H9 (cell line): ENCODE measurements around the gene RGN. TPM values are rescaled to one million over a fixed set of nuclear protein-coding genes. Genes with fewer than 3 reads are reported as not detected.

ENCODE experiments used
- DNase-seq: peaks from one replicate; pipeline ENCODE4 v3.0.0-alpha.2; 2017
- H2AFZ ChIP-seq: one replicate; pipeline ENCODE4 v1.6.1; 2013; ENCODE audit warnings: mild to moderate bottlenecking, low read length, control low read depth, moderate library complexity
- H2AK5ac ChIP-seq: 2 replicates; pipeline ENCODE4 v1.6.1; 2013; ENCODE audit warnings: low read length, control low read depth, mixed read lengths; ENCODE audit not compliant: insufficient read length
- H2BK120ac ChIP-seq: one replicate; pipeline ENCODE4 v1.6.1; 2013; ENCODE audit warnings: low read depth, mild to moderate bottlenecking, low read length, control low read depth, inconsistent platforms; ENCODE audit not compliant: poor library complexity, severe bottlenecking
- H2BK12ac ChIP-seq: 2 replicates; pipeline ENCODE4 v1.6.1; 2013; ENCODE audit warnings: low read length, control low read depth, mixed read lengths, low read depth; ENCODE audit not compliant: insufficient read length
- H2BK15ac ChIP-seq: 2 replicates; pipeline ENCODE4 v1.6.1; 2013; ENCODE audit warnings: low read depth, low read length, control low read depth
- H2BK20ac ChIP-seq: one replicate; pipeline ENCODE4 v1.6.1; 2013; ENCODE audit warnings: low read depth, mild to moderate bottlenecking, low read length, control low read depth, inconsistent platforms; ENCODE audit not compliant: poor library complexity, severe bottlenecking
- H2BK5ac ChIP-seq: 2 replicates; pipeline ENCODE4 v1.6.1; 2013; ENCODE audit warnings: low read length, control low read depth, mixed read lengths; ENCODE audit not compliant: insufficient read length
- H3K14ac ChIP-seq: 2 replicates; pipeline ENCODE4 v1.6.1; 2013; ENCODE audit warnings: low read length, control low read depth; ENCODE audit not compliant: insufficient read depth
- H3K18ac ChIP-seq: 2 replicates; pipeline ENCODE4 v1.6.1; 2013; ENCODE audit warnings: low read depth, mild to moderate bottlenecking, mixed read lengths, low read length, control low read depth; ENCODE audit not compliant: insufficient read length
- H3K23ac ChIP-seq: 2 replicates; pipeline ENCODE4 v1.6.1; 2013; ENCODE audit warnings: low read length, control low read depth, mixed read lengths, low read depth; ENCODE audit not compliant: insufficient read length
- H3K23me2 ChIP-seq: 2 replicates; pipeline ENCODE4 v1.6.1; 2013; ENCODE audit warnings: low read depth, mild to moderate bottlenecking, mixed read lengths, low read length, control low read depth; ENCODE audit not compliant: insufficient read length, poor library complexity, severe bottlenecking
- H3K27ac ChIP-seq: 2 replicates; pipeline ENCODE4 v1.5.1; 2013; ENCODE audit warnings: low read length, control low read depth, mixed read lengths, low read depth; ENCODE audit not compliant: insufficient read length
- H3K27me3 ChIP-seq: 2 replicates; pipeline ENCODE4 v1.6.1; 2013; ENCODE audit warnings: low read length, control low read depth, inconsistent platforms; ENCODE audit not compliant: insufficient read depth
- H3K4ac ChIP-seq: 2 replicates; pipeline ENCODE4 v1.6.1; 2013; ENCODE audit warnings: low read depth, mild to moderate bottlenecking, control low read depth, inconsistent platforms, low read length, moderate library complexity
- H3K4me1 ChIP-seq: 2 replicates; pipeline ENCODE4 v1.6.1; 2013; ENCODE audit warnings: low read length, control low read depth, inconsistent platforms; ENCODE audit not compliant: insufficient read depth
- H3K4me2 ChIP-seq: 2 replicates; pipeline ENCODE4 v1.6.1; 2013; ENCODE audit warnings: low read length, control low read depth, mixed read lengths; ENCODE audit not compliant: insufficient read length, insufficient read depth
- H3K56ac ChIP-seq: 2 replicates; pipeline ENCODE4 v1.6.1; 2013; ENCODE audit warnings: low read depth, mild to moderate bottlenecking, mixed read lengths, low read length, control low read depth; ENCODE audit not compliant: insufficient read length
- H3K79me1 ChIP-seq: 2 replicates; pipeline ENCODE4 v1.6.1; 2013; ENCODE audit warnings: low read depth, mild to moderate bottlenecking, moderate library complexity, low read length, control low read depth, inconsistent platforms; ENCODE audit not compliant: insufficient read depth, poor library complexity, severe bottlenecking
- H3K79me2 ChIP-seq: 2 replicates; pipeline ENCODE4 v1.6.1; 2013; ENCODE audit warnings: low read length, control low read depth, inconsistent platforms; ENCODE audit not compliant: insufficient read depth
- H3K9ac ChIP-seq: 2 replicates; pipeline ENCODE4 v1.6.1; 2013; ENCODE audit warnings: low read length, control low read depth, mixed read lengths; ENCODE audit not compliant: insufficient read length; ENCODE audit errors: extremely low read depth
- H3K9me3 ChIP-seq: one replicate; pipeline ENCODE4 v1.6.1; 2013; ENCODE audit warnings: low read depth, low read length, inconsistent platforms; ENCODE audit not compliant: control insufficient read depth
- H3T11ph ChIP-seq: one replicate; pipeline ENCODE4 v1.6.1; 2013; ENCODE audit warnings: mild to moderate bottlenecking, low read length, control low read depth, inconsistent platforms
- H4K20me1 ChIP-seq: one replicate; pipeline ENCODE4 v1.6.1; 2013; ENCODE audit not compliant: control insufficient read depth, insufficient read length, insufficient read depth
- H4K5ac ChIP-seq: 2 replicates; pipeline ENCODE4 v1.6.1; 2013; ENCODE audit warnings: low read depth, mild to moderate bottlenecking, mixed read lengths, low read length, control low read depth; ENCODE audit not compliant: insufficient read length
- H4K8ac ChIP-seq: replicated peaks from 2 replicates; pipeline ENCODE4 v1.6.1; 2013; ENCODE audit warnings: low read length, control low read depth, mixed read lengths, low read depth; ENCODE audit not compliant: insufficient read length
- H4K91ac ChIP-seq: 2 replicates; pipeline ENCODE4 v1.6.1; 2013; ENCODE audit warnings: low read depth, mild to moderate bottlenecking, moderate library complexity, mixed read lengths, low read length, control low read depth; ENCODE audit not compliant: insufficient read length
- H3K27ac Mint-ChIP-seq, 3 experiments: 2 replicates in 2 of 3; 3 replicates in 1 of 3; pipeline ENCODE4 v1.8.0; 2020 to 2021; ENCODE audit warnings: mixed read lengths in 3 of 3, mild to moderate bottlenecking in 1 of 3, moderate library complexity in 1 of 3
- H3K27me3 Mint-ChIP-seq: 2 replicates; pipeline ENCODE4 v1.8.0; 2021; ENCODE audit warnings: low read depth, mild to moderate bottlenecking, moderate library complexity, mixed read lengths
- H3K36me3 Mint-ChIP-seq, 3 experiments: 2 replicates in 2 of 3; 3 replicates in 1 of 3; pipeline ENCODE4 v1.8.0; 2020 to 2021; ENCODE audit warnings: low read depth in 3 of 3, mixed read lengths in 3 of 3; ENCODE audit not compliant: insufficient read depth in 1 of 3
- H3K4me1 Mint-ChIP-seq, 2 experiments: 2 replicates each; pipeline ENCODE4 v1.8.0; 2020; ENCODE audit warnings: mixed read lengths in 2 of 2
- H3K4me3 Mint-ChIP-seq, 2 experiments: 2 replicates in 1 of 2; 3 replicates in 1 of 2; pipeline ENCODE4 v1.8.0; 2020 to 2021; ENCODE audit warnings: mild to moderate bottlenecking in 2 of 2, mixed read lengths in 2 of 2, moderate library complexity in 1 of 2
- H3K9me3 Mint-ChIP-seq, 2 experiments: 2 replicates in 1 of 2; 3 replicates in 1 of 2; pipeline ENCODE4 v1.8.0; 2020; ENCODE audit warnings: mild to moderate bottlenecking in 2 of 2, mixed read lengths in 2 of 2, moderate library complexity in 1 of 2
- WGBS: extraction: QIAGEN DNeasy Blood & Tissue Kit; methylation state at CpG from one replicate; pipeline ENCODE4 v1.1.7; 2013; ENCODE audit warnings: missing lambda C conversion rate, low lambda C conversion rate, mixed read lengths; ENCODE audit not compliant: insufficient read length; ENCODE audit errors: extremely low coverage; 5-methylcytosine and 5-hydroxymethylcytosine counted together
- total RNA-seq: library from RNA; stranded (reverse); gene quantifications from 2 replicates; pipeline ENCODE4 v1.2.1, GENCODE V29; 2021
- TF ChIP-seq, protein P1 (sequence below): fragments of 200-600 bp; sonication (generic); conservative IDR thresholded peaks from 3 replicates; pipeline ENCODE4 v1.8.0; 2021; ENCODE audit warnings: antibody characterized with exemption, mild to moderate bottlenecking

Gene RGN
- total RNA-seq, 1 experiment from 2014 or later, result not detected

DNA sequence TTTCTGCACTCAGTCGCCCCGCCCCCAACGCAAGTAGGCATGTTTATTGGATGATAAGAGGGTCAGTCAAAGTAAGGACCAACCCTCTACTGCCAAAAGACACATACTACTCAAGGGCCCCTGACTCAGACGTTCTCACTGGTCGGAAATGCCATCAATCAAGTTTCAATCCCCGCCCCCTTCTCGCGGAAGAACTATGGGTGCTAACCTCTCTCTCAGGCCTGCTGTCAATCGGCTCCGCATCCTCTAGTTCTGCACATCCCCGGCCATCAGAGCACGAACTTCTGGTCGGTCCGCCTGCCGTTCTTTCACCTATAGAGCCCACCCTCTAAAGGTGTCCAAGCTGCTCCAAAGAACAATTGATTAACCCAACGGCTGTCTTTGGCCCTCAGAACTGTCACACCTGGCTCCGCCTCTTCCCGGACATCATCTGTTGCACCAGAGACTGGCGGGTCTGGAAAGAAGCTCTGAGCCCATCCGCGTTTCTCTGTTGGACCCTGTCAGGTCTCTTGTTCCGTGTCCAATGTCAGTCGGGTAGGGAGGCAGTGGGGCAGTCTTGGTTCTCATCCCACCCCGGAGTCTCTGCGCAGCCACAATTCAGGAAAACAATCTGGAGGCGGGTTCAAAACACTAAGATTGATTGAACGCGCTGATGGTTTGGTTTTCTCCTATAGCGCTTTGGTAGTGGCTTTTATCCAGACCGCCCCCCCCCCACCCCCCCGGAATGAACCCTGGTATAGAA lies 51.1 kb downstream of the RGN start:
- H3K79me2 ChIP-seq, result no peaks in the 10 kb centered on the region
- H2BK5ac ChIP-seq, result no peak overlapping the region
- Mint-ChIP-seq H3K36me3 (peaks cover 0 to 2% (median 0%) of the 10 kb centered on the region in 3 experiments; a peak in 1 of 7 replicates), H3K27ac (peak overlapping the region in 2 of 3 experiments; percentile 86 to 90; a peak in 3 of 7 replicates), H3K9me3 (peaks cover 55 to 58% of the 10 kb centered on the region in 2 experiments), H3K4me1 (no peaks in the 10 kb centered on the region), H3K27me3 (no peaks in the 10 kb centered on the region; the same call in 1 of the 2 replicates), H3K4me3 (peak overlapping the region; percentile 93 to 94)
- peaks cover 16% of the 10 kb centered on the region for H3K9me3 ChIP-seq
- H2BK120ac ChIP-seq, result no peak overlapping the region
- no peak overlapping the region for H2AK5ac ChIP-seq
- no peaks in the 10 kb centered on the region for H3K27me3 ChIP-seq
- H3K79me1 ChIP-seq, result no peaks in the 10 kb centered on the region
- peak; percentile 94 for DNase-seq
- H3K27ac ChIP-seq, result no peak overlapping the region
- H4K91ac ChIP-seq, result no peak overlapping the region
- no peak overlapping the region for H3K14ac ChIP-seq
- H2BK15ac ChIP-seq, result no peak overlapping the region
- peak overlapping the region; percentile 30 for H3K9ac ChIP-seq
- no peak overlapping the region for H3K56ac ChIP-seq
- TF ChIP-seq, protein P1, sequence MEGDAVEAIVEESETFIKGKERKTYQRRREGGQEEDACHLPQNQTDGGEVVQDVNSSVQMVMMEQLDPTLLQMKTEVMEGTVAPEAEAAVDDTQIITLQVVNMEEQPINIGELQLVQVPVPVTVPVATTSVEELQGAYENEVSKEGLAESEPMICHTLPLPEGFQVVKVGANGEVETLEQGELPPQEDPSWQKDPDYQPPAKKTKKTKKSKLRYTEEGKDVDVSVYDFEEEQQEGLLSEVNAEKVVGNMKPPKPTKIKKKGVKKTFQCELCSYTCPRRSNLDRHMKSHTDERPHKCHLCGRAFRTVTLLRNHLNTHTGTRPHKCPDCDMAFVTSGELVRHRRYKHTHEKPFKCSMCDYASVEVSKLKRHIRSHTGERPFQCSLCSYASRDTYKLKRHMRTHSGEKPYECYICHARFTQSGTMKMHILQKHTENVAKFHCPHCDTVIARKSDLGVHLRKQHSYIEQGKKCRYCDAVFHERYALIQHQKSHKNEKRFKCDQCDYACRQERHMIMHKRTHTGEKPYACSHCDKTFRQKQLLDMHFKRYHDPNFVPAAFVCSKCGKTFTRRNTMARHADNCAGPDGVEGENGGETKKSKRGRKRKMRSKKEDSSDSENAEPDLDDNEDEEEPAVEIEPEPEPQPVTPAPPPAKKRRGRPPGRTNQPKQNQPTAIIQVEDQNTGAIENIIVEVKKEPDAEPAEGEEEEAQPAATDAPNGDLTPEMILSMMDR, result no peak
- no CpG with 5 or more reads among the region's 31 CpGs for WGBS
- H4K5ac ChIP-seq, result no peak overlapping the region
- no peak overlapping the region for H2BK20ac ChIP-seq
- no peak overlapping the region for H2BK12ac ChIP-seq
- H4K8ac ChIP-seq, result no peak overlapping the region
- H3K18ac ChIP-seq, result no peak overlapping the region
- no peaks in the 10 kb centered on the region for H4K20me1 ChIP-seq
- H3T11ph ChIP-seq, result no peak overlapping the region
- H3K23me2 ChIP-seq, result no peaks in the 10 kb centered on the region
- peak overlapping the region; percentile 63 for H3K4me2 ChIP-seq
- H3K4me1 ChIP-seq, result no peaks in the 10 kb centered on the region
- no peak overlapping the region for H3K23ac ChIP-seq
- peak overlapping the region; percentile 66 for H2AFZ ChIP-seq
- H3K4ac ChIP-seq, result no peak overlapping the region
